ENCODE results near the gene ATP12A.

- no peak for TF ChIP-seq EZH2 (optimal IDR thresholded peaks at IDR 0.05; ENCODE audit: low read depth, low read length)
- TF ChIP-seq, protein P1, sequence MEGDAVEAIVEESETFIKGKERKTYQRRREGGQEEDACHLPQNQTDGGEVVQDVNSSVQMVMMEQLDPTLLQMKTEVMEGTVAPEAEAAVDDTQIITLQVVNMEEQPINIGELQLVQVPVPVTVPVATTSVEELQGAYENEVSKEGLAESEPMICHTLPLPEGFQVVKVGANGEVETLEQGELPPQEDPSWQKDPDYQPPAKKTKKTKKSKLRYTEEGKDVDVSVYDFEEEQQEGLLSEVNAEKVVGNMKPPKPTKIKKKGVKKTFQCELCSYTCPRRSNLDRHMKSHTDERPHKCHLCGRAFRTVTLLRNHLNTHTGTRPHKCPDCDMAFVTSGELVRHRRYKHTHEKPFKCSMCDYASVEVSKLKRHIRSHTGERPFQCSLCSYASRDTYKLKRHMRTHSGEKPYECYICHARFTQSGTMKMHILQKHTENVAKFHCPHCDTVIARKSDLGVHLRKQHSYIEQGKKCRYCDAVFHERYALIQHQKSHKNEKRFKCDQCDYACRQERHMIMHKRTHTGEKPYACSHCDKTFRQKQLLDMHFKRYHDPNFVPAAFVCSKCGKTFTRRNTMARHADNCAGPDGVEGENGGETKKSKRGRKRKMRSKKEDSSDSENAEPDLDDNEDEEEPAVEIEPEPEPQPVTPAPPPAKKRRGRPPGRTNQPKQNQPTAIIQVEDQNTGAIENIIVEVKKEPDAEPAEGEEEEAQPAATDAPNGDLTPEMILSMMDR (IDR thresholded peaks at IDR 0.05; ENCODE audit: low read length) = no peak
- TF ChIP-seq EZH2phosphoT487 (IDR thresholded peaks at IDR 0.05; ENCODE audit: low read length) = no peak
These were observed 18.5 kb upstream of the ATP12A start for GRCh38 chr13:24661713-24662112.
